ENCODE measurements around the gene AGMAT.
"Not testable (repeated sequence)": the region's sequence is repeated elsewhere in the genome, so short reads cannot be mapped to it uniquely, and the experiment has no call there.

DNA sequence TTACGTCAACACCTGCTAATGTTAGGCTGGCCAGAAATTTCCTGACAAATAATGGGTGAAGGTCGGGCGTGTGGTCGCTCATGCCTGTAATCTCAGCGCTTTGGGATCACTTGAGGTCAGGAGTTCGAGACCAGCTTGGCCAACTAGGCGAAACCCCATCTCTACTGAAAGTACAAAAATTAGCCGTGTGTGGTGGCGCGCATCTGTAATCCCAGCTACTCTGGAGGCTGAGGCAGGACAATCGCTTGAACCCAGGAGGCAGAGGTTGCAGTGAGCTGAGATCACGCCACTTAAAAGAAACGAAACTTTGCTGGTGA is 19.1 kb upstream of the AGMAT start:
- TF ChIP-seq CTCF (IDR thresholded peaks at IDR 0.05 in 8 of 11, conservative IDR thresholded peaks at IDR 0.05 in 3 of 11); POLR2A (IDR thresholded peaks at IDR 0.05); POLR2AphosphoS5 (IDR thresholded peaks at IDR 0.05): not testable (repeated sequence)

Data from spleen (tissue), 7 donors.